CD14-positive monocyte (primary cell): Measurements from ENCODE around the gene CIB4. TPM values are rescaled to one million over a fixed set of nuclear protein-coding genes. Genes with fewer than 3 reads are reported as not detected.

Experiments
- DNase-seq, 3 donors: peaks; one replicate each; pipeline ENCODE4 v3.0.0-alpha.2; 2011 to 2022
- H2AFZ ChIP-seq: 2 replicates; pipeline ENCODE4 v1.6.0; 2012; ENCODE audit warnings: mild to moderate bottlenecking, low read depth, low read length, inconsistent platforms; ENCODE audit not compliant: insufficient read depth, poor library complexity, severe bottlenecking
- H3K27ac ChIP-seq, 2 donors: 1 replicate in 1 of 2; 2 replicates in 1 of 2; pipeline ENCODE4 v1.5.1; 2012 to 2013; ENCODE audit warnings: low read length in 2 of 2, control low read depth in 1 of 2, inconsistent platforms in 1 of 2, low read depth in 1 of 2, mild to moderate bottlenecking in 1 of 2
- H3K27me3 ChIP-seq, 2 donors: one replicate each; pipeline versions ENCODE4 v1.6.0 to v1.6.1; 2011 to 2013; ENCODE audit warnings: low read length in 2 of 2; ENCODE audit not compliant: control insufficient read depth in 2 of 2, insufficient read depth in 2 of 2
- H3K36me3 ChIP-seq, 2 donors: replicated peaks in 1 of 2; 1 replicate in 1 of 2; 2 replicates in 1 of 2; pipeline versions ENCODE4 v1.5.1 to v1.6.1; 2012 to 2013; ENCODE audit warnings: low read length in 2 of 2, control low read depth in 1 of 2, inconsistent platforms in 1 of 2, mild to moderate bottlenecking in 1 of 2; ENCODE audit not compliant: insufficient read depth in 2 of 2, control insufficient read depth in 1 of 2
- H3K4me1 ChIP-seq, 2 donors: 1 replicate in 1 of 2; 2 replicates in 1 of 2; pipeline versions ENCODE4 v1.5.1 to v1.6.1; 2012 to 2013; ENCODE audit warnings: low read length in 2 of 2, control low read depth in 1 of 2, inconsistent platforms in 1 of 2, mild to moderate bottlenecking in 1 of 2, moderate library complexity in 1 of 2; ENCODE audit not compliant: insufficient read depth in 2 of 2, control insufficient read depth in 1 of 2
- H3K4me2 ChIP-seq: replicated peaks from 2 replicates; pipeline ENCODE3; 2012; ENCODE audit warnings: low read length, moderate library complexity, mild to moderate bottlenecking; ENCODE audit not compliant: poor library complexity, severe bottlenecking; ENCODE audit errors: extremely low read depth
- H3K4me3 ChIP-seq, 3 experiments: fragments of 200-600 bp in 1 of 3; sonication (generic) in 1 of 3; replicated peaks in 1 of 3; 1 replicate in 2 of 3; 2 replicates in 1 of 3; pipeline ENCODE4 v1.5.1; 2011 to 2013; ENCODE audit warnings: low read length in 3 of 3, mild to moderate bottlenecking in 3 of 3, control low read depth in 2 of 3, low read depth in 2 of 3, inconsistent platforms in 1 of 3, moderate library complexity in 1 of 3
- H3K79me2 ChIP-seq: 2 replicates; pipeline ENCODE4 v1.6.0; 2012; ENCODE audit warnings: mild to moderate bottlenecking, control low read depth, inconsistent platforms, low read length, moderate library complexity; ENCODE audit not compliant: insufficient read depth
- H3K9ac ChIP-seq: 2 replicates; pipeline ENCODE4 v1.6.0; 2017; ENCODE audit warnings: low read length, mild to moderate bottlenecking; ENCODE audit not compliant: insufficient read depth, poor library complexity, severe bottlenecking
- H3K9me3 ChIP-seq, 2 donors: replicated peaks in 1 of 2; 1 replicate in 1 of 2; 2 replicates in 1 of 2; pipeline versions ENCODE4 v1.5.1 to v1.6.1; 2012 to 2013; ENCODE audit warnings: low read length in 2 of 2, control low read depth in 1 of 2; ENCODE audit not compliant: control insufficient read depth in 1 of 2, insufficient read depth in 1 of 2
- H4K20me1 ChIP-seq: 2 replicates; pipeline ENCODE4 v1.6.0; 2012; ENCODE audit warnings: mild to moderate bottlenecking, low read length, control low read depth, moderate library complexity; ENCODE audit not compliant: insufficient read depth
- H3K27ac Mint-ChIP-seq, 7 donors: one replicate each; pipeline ENCODE4 v1.8.0; 2020; ENCODE audit warnings: mild to moderate bottlenecking in 7 of 7, mixed read lengths in 7 of 7, moderate library complexity in 6 of 7, inconsistent platforms in 2 of 7
- H3K27me3 Mint-ChIP-seq, 3 donors: one replicate each; pipeline ENCODE4 v1.8.0; 2021 to 2022; ENCODE audit warnings: low read depth in 3 of 3, mild to moderate bottlenecking in 3 of 3, mixed read lengths in 3 of 3, moderate library complexity in 3 of 3, inconsistent platforms in 1 of 3
- H3K36me3 Mint-ChIP-seq, 2 donors: one replicate each; pipeline ENCODE4 v1.8.0; 2020; ENCODE audit warnings: mixed read lengths in 2 of 2, inconsistent platforms in 1 of 2, mild to moderate bottlenecking in 1 of 2
- H3K4me1 Mint-ChIP-seq: one replicate; pipeline ENCODE4 v1.8.0; 2020; ENCODE audit warnings: mild to moderate bottlenecking, mixed read lengths
- H3K4me3 Mint-ChIP-seq, 2 donors: one replicate each; pipeline ENCODE4 v1.8.0; 2020; ENCODE audit warnings: mild to moderate bottlenecking in 2 of 2, mixed read lengths in 2 of 2, moderate library complexity in 1 of 2
- H3K9me3 Mint-ChIP-seq, 7 donors: one replicate each; pipeline ENCODE4 v1.8.0; 2020 to 2022; ENCODE audit warnings: mixed read lengths in 7 of 7, mild to moderate bottlenecking in 6 of 7, moderate library complexity in 6 of 7, inconsistent platforms in 2 of 7
- WGBS: methylation state at CpG from one replicate; pipeline ENCODE4 v1.1.5; 2013; ENCODE audit warnings: missing lambda C conversion rate; ENCODE audit not compliant: insufficient coverage; 5-methylcytosine and 5-hydroxymethylcytosine counted together
- intact Hi-C, 2 donors: fragments of 100-400 bp; cut with micrococcal nuclease; formaldehyde crosslinking; loops; one replicate each; pipeline versions ENCODE4 v1.15.0 to v1.15.1; 2023
- polyA plus RNA-seq, 3 donors: library from polyadenylated mRNA; depleted of rRNA in 1 of 3; unstranded in 2 of 3; stranded (reverse) in 1 of 3; fragments of 300-500 nt in 2 of 3; fragments of >200 nt in 1 of 3; fragmentation: Illumina TruSeq in 2 of 3; gene quantifications; 1 replicate in 2 of 3; 2 replicates in 1 of 3; pipeline ENCODE4 v1.2.3, GENCODE V29; 2012 to 2021
- TF ChIP-seq, protein P1 (sequence below): fragments of 200-600 bp; IDR thresholded peaks from one replicate; pipeline ENCODE4 v1.8.0; 2022; ENCODE audit warnings: antibody characterized with exemption, mild to moderate bottlenecking

The CIB4 gene
- polyA plus RNA-seq, 3 donors: not detected

DNA sequence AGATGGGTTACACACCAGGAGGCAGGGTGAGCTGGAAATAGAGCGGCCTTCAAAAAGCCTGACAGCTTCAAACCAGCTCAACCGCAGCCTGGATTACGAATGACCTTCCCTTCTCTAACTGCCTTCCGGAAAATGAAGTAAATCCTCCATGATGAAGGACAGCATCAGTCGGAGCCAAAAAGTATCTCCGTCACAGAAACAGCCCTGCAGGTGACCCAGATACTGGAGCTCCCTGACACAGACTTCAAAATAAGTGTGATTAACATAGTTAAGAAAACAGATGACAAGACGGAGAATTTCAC lies 10.3 kb upstream of the CIB4 start:
- Histone ChIP-seq H3K9ac (no peak overlapping the region), H3K36me3 (no peaks in the 10 kb centered on the region), H2AFZ (no peak overlapping the region), H3K79me2 (no peaks in the 10 kb centered on the region), H3K4me1 (no peaks in the 10 kb centered on the region), H3K9me3 (no peaks in the 10 kb centered on the region), H3K4me3 (no peak overlapping the region), H3K4me2 (no peak overlapping the region), H3K27me3 (no peaks in the 10 kb centered on the region), H4K20me1 (no peaks in the 10 kb centered on the region), H3K27ac (no peak overlapping the region)
- intact Hi-C loops: no loop called here
- Mint-ChIP-seq H3K4me1 (peaks cover 4% of the 10 kb centered on the region), H3K27me3 (peaks cover 5 to 9% (median 7%) of the 10 kb centered on the region in 3 donors), H3K36me3 (no peaks in the 10 kb centered on the region), H3K9me3 (no peaks in the 10 kb centered on the region), H3K27ac (no peak overlapping the region), H3K4me3 (no peak overlapping the region)
- no peak for DNase-seq
- TF ChIP-seq, protein P1, sequence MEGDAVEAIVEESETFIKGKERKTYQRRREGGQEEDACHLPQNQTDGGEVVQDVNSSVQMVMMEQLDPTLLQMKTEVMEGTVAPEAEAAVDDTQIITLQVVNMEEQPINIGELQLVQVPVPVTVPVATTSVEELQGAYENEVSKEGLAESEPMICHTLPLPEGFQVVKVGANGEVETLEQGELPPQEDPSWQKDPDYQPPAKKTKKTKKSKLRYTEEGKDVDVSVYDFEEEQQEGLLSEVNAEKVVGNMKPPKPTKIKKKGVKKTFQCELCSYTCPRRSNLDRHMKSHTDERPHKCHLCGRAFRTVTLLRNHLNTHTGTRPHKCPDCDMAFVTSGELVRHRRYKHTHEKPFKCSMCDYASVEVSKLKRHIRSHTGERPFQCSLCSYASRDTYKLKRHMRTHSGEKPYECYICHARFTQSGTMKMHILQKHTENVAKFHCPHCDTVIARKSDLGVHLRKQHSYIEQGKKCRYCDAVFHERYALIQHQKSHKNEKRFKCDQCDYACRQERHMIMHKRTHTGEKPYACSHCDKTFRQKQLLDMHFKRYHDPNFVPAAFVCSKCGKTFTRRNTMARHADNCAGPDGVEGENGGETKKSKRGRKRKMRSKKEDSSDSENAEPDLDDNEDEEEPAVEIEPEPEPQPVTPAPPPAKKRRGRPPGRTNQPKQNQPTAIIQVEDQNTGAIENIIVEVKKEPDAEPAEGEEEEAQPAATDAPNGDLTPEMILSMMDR: no peak
- 100% methylated on average over 3 of the region's 7 CpGs for WGBS

DNA sequence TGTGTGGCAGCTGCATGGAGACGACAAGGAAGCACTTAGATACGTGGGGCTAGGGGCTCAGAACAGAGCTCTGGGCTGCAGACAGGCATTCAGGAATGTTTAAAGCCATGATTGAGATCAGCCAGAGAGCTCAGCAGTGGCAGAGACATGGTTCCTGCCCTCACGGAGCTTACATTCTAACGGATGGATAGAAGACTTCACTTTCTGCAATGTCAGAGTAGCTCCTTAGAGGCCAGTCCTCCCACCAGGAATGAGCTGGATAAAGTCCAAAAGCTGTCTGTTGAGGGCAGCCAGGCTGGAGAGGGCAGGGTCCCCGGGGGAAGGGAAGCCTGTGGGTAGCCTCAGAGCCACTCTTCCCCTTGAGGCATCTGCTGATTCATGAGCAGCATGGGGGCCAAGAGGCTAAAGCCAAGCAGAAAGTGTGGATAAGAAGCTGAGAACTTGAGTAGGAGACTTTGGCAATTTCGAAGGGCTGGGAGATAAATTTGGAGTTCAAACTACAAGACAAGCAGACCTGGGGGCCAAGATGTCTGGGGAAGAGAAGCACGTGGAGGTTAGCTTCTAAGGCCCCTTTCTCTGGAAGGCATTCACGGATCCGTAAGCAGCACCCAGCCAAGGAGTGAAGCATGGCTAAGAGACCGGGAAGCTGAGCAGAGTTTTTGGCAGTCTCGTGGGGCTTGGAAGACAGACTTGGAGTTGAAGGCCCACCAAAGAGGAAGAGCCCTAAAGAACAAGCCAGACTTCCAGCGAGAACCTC lies 9.7 kb upstream of the CIB4 start:
- no peaks in the 10 kb centered on the region for H3K36me3 Mint-ChIP-seq
- no peak overlapping the region for H3K4me2 ChIP-seq
- H3K36me3 ChIP-seq: no peaks in the 10 kb centered on the region
- DNase-seq: no peak
- H3K4me3 ChIP-seq: no peak overlapping the region
- H4K20me1 ChIP-seq: no peaks in the 10 kb centered on the region
- no peaks in the 10 kb centered on the region for H3K79me2 ChIP-seq
- H2AFZ ChIP-seq: no peak overlapping the region
- H3K9ac ChIP-seq: no peak overlapping the region
- H3K4me1 ChIP-seq: no peaks in the 10 kb centered on the region
- H3K27me3 Mint-ChIP-seq: peaks cover 7 to 10% (median 10%) of the 10 kb centered on the region in 3 donors
- WGBS: 85% methylated on average over 11 of the region's 12 CpGs
- no peak overlapping the region for H3K27ac Mint-ChIP-seq
- H3K4me3 Mint-ChIP-seq: no peak overlapping the region
- TF ChIP-seq, protein P1: no peak
- H3K27me3 ChIP-seq: no peaks in the 10 kb centered on the region
- H3K9me3 Mint-ChIP-seq: no peaks in the 10 kb centered on the region
- H3K9me3 ChIP-seq: no peaks in the 10 kb centered on the region
- no peak overlapping the region for H3K27ac ChIP-seq
- intact Hi-C loops: no loop called here
- H3K4me1 Mint-ChIP-seq: peaks cover 4% of the 10 kb centered on the region
